ENCODE data around the gene GNL1. TPM values are rescaled to one million over a fixed set of nuclear protein-coding genes. Genes with fewer than 3 reads are reported as not detected.

GNL1 gene
- total and polyA plus RNA-seq, 9 of the 15 experiments (the other 6 are each of a cell fraction or from before 2014, with no cell fraction given): 0.73 to 112 (median 58.0) TPM

DNA sequence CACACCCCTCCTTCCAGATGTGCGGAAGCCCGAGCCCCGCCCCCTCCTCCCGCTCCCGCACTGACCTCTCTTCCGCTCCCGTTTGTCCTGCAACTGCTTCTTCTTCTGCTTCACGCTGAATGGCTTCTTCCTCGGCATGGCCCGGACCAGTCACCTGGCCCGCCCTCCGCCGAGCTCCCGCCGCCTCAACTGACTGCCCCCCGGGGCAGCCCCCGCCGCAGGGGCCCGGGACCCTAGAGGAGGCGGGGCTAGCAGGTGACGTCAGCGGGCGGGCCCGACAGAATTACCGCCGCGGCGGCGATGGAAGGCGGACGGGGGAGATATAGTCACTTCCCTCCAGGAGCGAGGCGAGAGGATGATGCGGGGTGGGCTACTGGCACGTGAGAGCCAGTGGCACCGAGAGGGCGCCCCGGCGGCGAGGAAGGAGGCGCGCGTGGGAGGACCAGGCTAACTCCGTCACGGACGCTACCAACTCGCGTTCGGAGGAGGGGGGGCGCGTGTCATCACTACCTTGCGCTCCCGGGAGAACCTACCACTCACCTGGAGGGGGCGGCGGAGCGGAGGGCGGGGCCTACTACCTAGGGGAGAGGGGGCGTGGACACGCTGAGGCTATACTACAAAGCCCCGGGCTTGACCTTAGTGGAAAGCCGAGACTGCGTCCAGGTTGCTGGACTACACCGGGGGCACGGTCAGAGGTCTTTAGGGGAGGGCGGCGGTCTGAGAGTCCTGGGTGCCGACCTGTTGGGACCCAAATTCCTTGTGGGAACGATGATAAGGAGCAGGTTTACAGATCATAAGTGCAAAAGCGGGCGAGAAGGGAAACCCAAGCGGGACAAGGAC lies at the start of gene GNL1 (continued):
- TF ChIP-seq MYBL2 (IDR thresholded peaks at IDR 0.05; ENCODE audit: low read depth) (no peak), MYBL2 (CRISPR knock-in tag; IDR thresholded peaks at IDR 0.05; ENCODE audit: borderline replicate concordance) (no peak), TAL1 (IDR thresholded peaks at IDR 0.05) (no peak; the same call in 1 of the 2 replicates), GATA2 (CRISPR knock-in tag; IDR thresholded peaks at IDR 0.05) (no peak), ERF (CRISPR knock-in tag; IDR thresholded peaks at IDR 0.05) (peak; percentile 25; the same call in 1 of the 2 replicates), MBD1 (CRISPR knock-in tag; IDR thresholded peaks at IDR 0.05) (no peak), ARID4B (CRISPR knock-in tag; IDR thresholded peaks at IDR 0.05) (peak; percentile 42), ZNF785 (CRISPR knock-in tag; IDR thresholded peaks at IDR 0.05) (no peak), PHB2 (IDR thresholded peaks at IDR 0.05; ENCODE audit: low read depth) (peak; percentile 9; the same call in 1 of the 2 replicates), ZFP36 (IDR thresholded peaks at IDR 0.05; ENCODE audit: low read depth, low read length, partially characterized antibody) (no peak), NR1H2 (CRISPR knock-in tag; IDR thresholded peaks at IDR 0.05) (no peak), SUPT5H (IDR thresholded peaks at IDR 0.05) (peak; percentile 77), NCOR1 (IDR thresholded peaks at IDR 0.05) (peak; percentile 52), MYC (IDR thresholded peaks at IDR 0.05; ENCODE audit: low read depth, low read length) (peak; percentile 84), MYC (CRISPR knock-in tag; IDR thresholded peaks at IDR 0.05; ENCODE audit: borderline replicate concordance, low read depth) (no peak; the same call in 1 of the 2 replicates), ZNF232 (CRISPR knock-in tag; IDR thresholded peaks at IDR 0.05) (no peak), E2F6 (IDR thresholded peaks at IDR 0.05; ENCODE audit: borderline replicate concordance in 1 of 2, extremely low read depth in 1 of 2, insufficient read depth in 1 of 2, insufficient read length in 1 of 2, low read depth in 1 of 2, low read length in 1 of 2, poor library complexity in 1 of 2, severe bottlenecking in 1 of 2) (peak; percentile 56 to 80), IFI16 (CRISPR knock-in tag; IDR thresholded peaks at IDR 0.05) (no peak), BCL6 (CRISPR knock-in tag; IDR thresholded peaks at IDR 0.05) (no peak)
- TF ChIP-seq, protein P1, sequence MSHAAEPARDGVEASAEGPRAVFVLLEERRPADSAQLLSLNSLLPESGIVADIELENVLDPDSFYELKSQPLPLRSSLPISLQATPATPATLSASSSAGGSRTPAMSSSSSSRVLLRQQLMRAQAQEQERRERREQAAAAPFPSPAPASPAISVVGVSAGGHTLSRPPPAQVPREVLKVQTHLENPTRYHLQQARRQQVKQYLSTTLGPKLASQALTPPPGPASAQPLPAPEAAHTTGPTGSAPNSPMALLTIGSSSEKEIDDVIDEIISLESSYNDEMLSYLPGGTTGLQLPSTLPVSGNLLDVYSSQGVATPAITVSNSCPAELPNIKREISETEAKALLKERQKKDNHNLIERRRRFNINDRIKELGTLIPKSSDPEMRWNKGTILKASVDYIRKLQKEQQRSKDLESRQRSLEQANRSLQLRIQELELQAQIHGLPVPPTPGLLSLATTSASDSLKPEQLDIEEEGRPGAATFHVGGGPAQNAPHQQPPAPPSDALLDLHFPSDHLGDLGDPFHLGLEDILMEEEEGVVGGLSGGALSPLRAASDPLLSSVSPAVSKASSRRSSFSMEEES (CRISPR knock-in tag; IDR thresholded peaks at IDR 0.05): no peak

All from K562 (cell line).